Measurements from ENCODE around the gene CLOCK.

GRCh38 chr4:55488716-55489115 is 58.0 kb downstream of the CLOCK start:
- TF ChIP-seq POLR2A (IDR thresholded peaks at IDR 0.05) (no peak), POLR2AphosphoS5 (IDR thresholded peaks at IDR 0.05) (no peak), CTCF (IDR thresholded peaks at IDR 0.05) (no peak), EP300 (IDR thresholded peaks at IDR 0.05) (no peak)

Data from upper lobe of left lung (tissue), 4 donors.